Tibial nerve (tissue), 3 donors: ENCODE data around the gene WDR81.

Experiments used
- EP300 ChIP-seq, 2 donors: sonication (generic); formaldehyde crosslinking; IDR thresholded peaks; one replicate each; pipeline ENCODE4 v1.6.1; 2017; ENCODE audit warnings: antibody characterized with exemption in 2 of 2, mild to moderate bottlenecking in 1 of 2
- POLR2A ChIP-seq, 2 donors: fragments of 450-650 bp; IDR thresholded peaks; one replicate each; pipeline ENCODE4 v1.6.1; 2017; ENCODE audit warnings: antibody characterized with exemption in 2 of 2, mild to moderate bottlenecking in 2 of 2, moderate library complexity in 2 of 2

DNA sequence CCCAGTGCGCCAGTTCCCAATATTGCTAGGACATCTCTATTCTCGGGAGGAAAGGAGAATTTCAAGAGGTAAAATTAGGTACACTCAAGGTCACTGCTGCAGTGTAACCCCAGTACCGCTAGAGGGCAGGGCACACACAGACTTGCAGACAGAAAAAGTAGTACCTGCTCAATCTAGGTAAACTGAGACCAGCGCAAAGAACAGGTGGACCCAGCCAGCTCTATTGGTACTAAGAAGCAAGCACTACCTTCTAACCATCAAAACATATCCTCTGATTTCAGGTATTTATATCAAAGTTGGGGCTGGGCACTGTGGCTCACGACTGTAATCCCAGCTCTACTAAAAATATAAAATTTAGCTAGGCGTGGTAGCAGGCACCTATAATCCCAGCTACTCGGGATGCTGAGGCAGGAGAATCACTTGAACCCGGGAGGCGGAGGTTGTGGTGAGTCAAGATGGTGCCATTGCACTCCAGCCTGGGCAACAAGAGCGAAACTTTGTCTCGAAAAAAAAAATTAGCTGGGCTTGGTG lies 3.6 kb upstream of the WDR81 start:
- TF ChIP-seq POLR2A (IDR thresholded peaks at IDR 0.05) (no peak), EP300 (IDR thresholded peaks at IDR 0.05) (peak in 1 of 2 donors; percentile 55)
